ENCODE measurements around the gene FFAR1.

GRCh38 chr19:35357867-35358573, 10.3 kb downstream of the FFAR1 start, which contains the start of gene FFAR3:
- no peak for TF ChIP-seq CTCF (optimal IDR thresholded peaks at IDR 0.05 in 1 of 3, IDR thresholded peaks at IDR 0.05 in 1 of 3, conservative IDR thresholded peaks at IDR 0.05 in 1 of 3; ENCODE audit: extremely low read depth in 1 of 3, insufficient read depth in 2 of 3, low read length in 3 of 3)
- no peak for TF ChIP-seq EZH2 (IDR thresholded peaks at IDR 0.05; ENCODE audit: low read length)

Data from keratinocyte (primary cell).